Sigmoid colon (tissue), 3 donors: ENCODE data around the gene CPM.

Source experiments
- CTCF ChIP-seq, 4 experiments: fragments of 450-650 bp in 3 of 4; fragments of 200-600 bp in 1 of 4; IDR thresholded peaks; one replicate each; pipeline ENCODE4 v1.5.1; 2016 to 2019; ENCODE audit warnings: antibody characterized with exemption in 4 of 4, mild to moderate bottlenecking in 3 of 4, moderate library complexity in 2 of 4
- POLR2A ChIP-seq, 2 donors: fragments of 450-650 bp; IDR thresholded peaks; one replicate each; pipeline ENCODE4 v1.6.1; 2016; ENCODE audit warnings: antibody characterized with exemption in 2 of 2, mild to moderate bottlenecking in 2 of 2, moderate library complexity in 2 of 2

DNA sequence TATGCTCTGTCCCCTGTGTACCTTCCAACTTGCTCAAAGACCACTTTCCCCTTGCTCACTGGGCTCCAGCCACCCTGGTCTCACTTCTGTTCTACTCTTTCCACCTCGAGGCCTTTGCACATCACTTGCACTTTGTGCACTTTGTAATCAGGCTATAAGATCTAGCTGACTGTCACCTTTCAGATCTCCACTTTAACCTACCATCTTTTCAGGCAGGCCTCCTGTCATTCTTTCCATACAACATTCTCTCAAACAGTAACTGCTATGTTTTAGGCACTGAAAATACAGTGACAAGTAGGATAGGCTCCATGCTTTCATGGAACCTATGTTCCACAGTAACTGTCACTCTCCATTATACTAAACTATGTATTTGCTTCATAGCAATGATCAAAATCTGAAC, 14.0 kb downstream of the CPM start:
- no peak for TF ChIP-seq POLR2A (IDR thresholded peaks at IDR 0.05)
- no peak for TF ChIP-seq CTCF (IDR thresholded peaks at IDR 0.05)
